Ovary (tissue), 10 donors: ENCODE results near the gene ADAMTSL5. TPM values are rescaled to one million over a fixed set of nuclear protein-coding genes. Genes with fewer than 3 reads are reported as not detected.

Experiments used
- DNase-seq, 5 donors: peaks; one replicate each; pipeline ENCODE4 v3.0.0-alpha.2; 2019 to 2020
- H3K27ac ChIP-seq, 2 donors: fragments of 200-600 bp; one replicate each; pipeline versions ENCODE4 v1.5.1 to v1.8.0; 2019 to 2022
- H3K27me3 ChIP-seq: fragments of 200-600 bp; one replicate; pipeline ENCODE4 v1.8.0; 2022
- H3K36me3 ChIP-seq: fragments of 200-600 bp; sonication (generic); one replicate; pipeline ENCODE4 v1.5.1; 2019
- H3K4me1 ChIP-seq: one replicate; pipeline ENCODE4 v1.8.1; 2013; ENCODE audit warnings: mild to moderate bottlenecking, moderate library complexity; ENCODE audit not compliant: insufficient read depth
- H3K4me3 ChIP-seq: fragments of 200-600 bp; sonication (generic); one replicate; pipeline ENCODE4 v1.5.1; 2017
- H3K9me3 ChIP-seq, 2 donors: fragments of 200-600 bp in 1 of 2; sonication (generic) in 1 of 2; one replicate each; pipeline versions ENCODE4 v1.5.1 to v1.8.1; 2013 to 2019; ENCODE audit warnings: mild to moderate bottlenecking in 1 of 2, moderate library complexity in 1 of 2
- CTCF ChIP-seq, 3 donors: fragments of 450-650 bp in 2 of 3; fragments of 200-600 bp in 1 of 3; IDR thresholded peaks; one replicate each; pipeline versions ENCODE4 v1.5.1 to v1.8.0; 2016 to 2022; ENCODE audit warnings: antibody characterized with exemption in 3 of 3, mild to moderate bottlenecking in 1 of 3
- EP300 ChIP-seq: sonication (generic); formaldehyde crosslinking; IDR thresholded peaks from one replicate; pipeline ENCODE4 v1.6.1; 2017; ENCODE audit warnings: antibody characterized with exemption
- POLR2A ChIP-seq: fragments of 450-650 bp; IDR thresholded peaks from one replicate; pipeline ENCODE4 v1.6.1; 2017; ENCODE audit warnings: antibody characterized with exemption, mild to moderate bottlenecking, moderate library complexity
- WGBS, 3 donors: extraction: QIAGEN DNeasy Blood & Tissue Kit in 1 of 3; methylation state at CpG; one replicate each; pipeline versions ENCODE4 v1.1.5 to v1.1.7; 2013 to 2017; 5-methylcytosine and 5-hydroxymethylcytosine counted together
- intact Hi-C, 4 donors: fragments of 100-400 bp; cut with DNase I; formaldehyde crosslinking; loops; one replicate each; pipeline versions ENCODE4 v1.11.0 to v1.15.1; 2022 to 2023
- long read RNA-seq, 3 donors: library from polyadenylated mRNA in 2 of 3; unstranded in 2 of 3; transcript quantifications; one replicate each; pipeline ENCODE4 v2.0.0 and lab custom pipeline, GENCODE V29; 2021 to 2026
- polyA plus RNA-seq, 2 donors: library from polyadenylated mRNA; stranded (reverse); fragments of 200-250 nt in 1 of 2; fragments of 350-450 nt in 1 of 2; fragmentation: Illumina TruSeq in 1 of 2; extraction: RNeasy Lipid Tissue Mini Kit (QIAGEN cat#74804) in 1 of 2; gene quantifications; one replicate each; pipeline ENCODE4 v1.2.3, GENCODE V29; 2013 to 2014
- total RNA-seq, 7 donors: library from RNA; depleted of rRNA in 2 of 7; stranded (reverse); fragments of >200 nt in 2 of 7; fragmentation: NEBNext Ultra II Directional in 3 of 7; extraction: Animal tissue kit (Norgen Biotek cat#: 25700) in 3 of 7; gene quantifications; one replicate each; pipeline versions ENCODE4 v1.1.0 to v1.2.4, GENCODE V29; 2016 to 2023
- donor health status: DM: no; HTN: no; CAD: no; lungs with moderate emphysema.
- donor health status: DM: no; HTN: no; CAD: no.
- donor health status: Bipolar disorder and iron deficiency.
- donor health status: DM: yes; HTN: yes; CAD: no.
- donor health status: DM: no; HTN: no; CAD: no.
- donor health status: DM: yes; HTN: yes; CAD: no.

The ADAMTSL5 gene
- total RNA-seq (1 to 10 TPM in 4 of 7 donors, under 1 TPM in 2, not detected in 1; 0.42 to 7.5 (median 2.0) TPM), polyA plus RNA-seq (1 to 10 TPM in 1 of 2 donors, under 1 TPM in 1; 0.19 to 4.9 TPM)
- long read RNA-seq, donor 1, partial matches to known transcripts, result 0 of 4 reads
- long read RNA-seq, donor 1, other reads (novel, unspliced or antisense), result 4 of 4 reads
- long read RNA-seq, donor 2, result 0 reads
- long read RNA-seq, donor 3, partial matches to known transcripts, result 1 of 11 reads
- long read RNA-seq, donor 3, other reads (novel, unspliced or antisense), result 10 of 11 reads

- no peak for TF ChIP-seq EP300
- no peak for TF ChIP-seq POLR2A
- no peak for TF ChIP-seq CTCF (IDR thresholded peaks at IDR 0.05)
- intact Hi-C loops, result no loop called here
- Histone ChIP-seq H3K27me3 (peaks cover 5% of the 10 kb centered on the region), H3K36me3 (no peaks in the 10 kb centered on the region), H3K27ac (peak within 1 kb of the TSS in 1 of 2 donors; percentile 29), H3K4me1 (no peaks in the 10 kb centered on the region), H3K9me3 (no peaks in the 10 kb centered on the region), H3K4me3 (peak within 1 kb of the TSS; percentile 55)
- 2 to 8% (median 2%) methylated on average over 14 to 78 of the region's 78 CpGs for WGBS, 3 donors
- peak in 2 of 5 donors; percentile 51 to 71 for DNase-seq
These were observed at the start of gene ADAMTSL5 for GRCh38 chr19:1512671-1513498. ADAMTSL5 (minus strand) TSS chr19:1513019; CDS start chr19:1510943, 2,076 bp downstream.

- Histone ChIP-seq H3K27ac (no peak overlapping the region), H3K27me3 (no peaks in the 10 kb centered on the region), H3K9me3 (no peaks in the 10 kb centered on the region), H3K4me1 (peaks cover 6% of the 10 kb centered on the region), H3K36me3 (no peaks in the 10 kb centered on the region), H3K4me3 (no peak overlapping the region)
- TF ChIP-seq POLR2A, result no peak
- TF ChIP-seq CTCF (IDR thresholded peaks at IDR 0.05), result no peak
- TF ChIP-seq EP300, result no peak
- DNase-seq, result no peak
- intact Hi-C loops, result no loop called here
- WGBS, 3 donors, result 82 to 85% (median 84%) methylated on average over 17 of the region's 17 CpGs
These were observed 48.5 kb upstream of the ADAMTSL5 start for GRCh38 chr19:1561236-1561842.

GRCh38 chr19:1560286-1560882 lies 47.6 kb upstream of the ADAMTSL5 start:
- 54 to 61% (median 56%) methylated on average over 25 of the region's 25 CpGs for WGBS, 3 donors
- Histone ChIP-seq H3K27ac (no peak overlapping the region), H3K9me3 (no peaks in the 10 kb centered on the region), H3K27me3 (no peaks in the 10 kb centered on the region), H3K36me3 (no peaks in the 10 kb centered on the region), H3K4me1 (no peaks in the 10 kb centered on the region), H3K4me3 (no peak overlapping the region)
- no peak for TF ChIP-seq EP300
- no peak for TF ChIP-seq POLR2A
- TF ChIP-seq CTCF (IDR thresholded peaks at IDR 0.05), result no peak
- intact Hi-C loops, result no loop called here
- no peak for DNase-seq

GRCh38 chr19:1558552-1558951 lies 45.7 kb upstream of the ADAMTSL5 start:
- H3K27ac ChIP-seq, result no peak overlapping the region
- no peaks in the 10 kb centered on the region for H3K27me3 ChIP-seq
- no peaks in the 10 kb centered on the region for H3K4me1 ChIP-seq
- intact Hi-C loops, result loop anchor here in 3 of 4 donors (10.0 kb wide), 3 partner anchors 96 to 206 kb away; partner anchors contain the start of gene TCF3 (in 1 of the 3)
- TF ChIP-seq EP300, result no peak
- TF ChIP-seq POLR2A, result no peak
- 79 to 84% (median 80%) methylated on average over 12 of the region's 12 CpGs for WGBS, 3 donors
- no peak for DNase-seq
- no peak overlapping the region for H3K4me3 ChIP-seq
- H3K36me3 ChIP-seq, result no peaks in the 10 kb centered on the region
- H3K9me3 ChIP-seq, result no peaks in the 10 kb centered on the region
